ENCODE measurements around the gene DHH.
A peak's percentile ranks its signal among the peaks of the same experiment; 100 is the strongest.

Gene DHH

GRCh38 chr12:49051777-49052438 lies 42.7 kb downstream of the DHH start:
- FAIRE-seq (no peak), DNase-seq (ENCODE audit: insufficient read length, low spot score) (no peak)

DNA sequence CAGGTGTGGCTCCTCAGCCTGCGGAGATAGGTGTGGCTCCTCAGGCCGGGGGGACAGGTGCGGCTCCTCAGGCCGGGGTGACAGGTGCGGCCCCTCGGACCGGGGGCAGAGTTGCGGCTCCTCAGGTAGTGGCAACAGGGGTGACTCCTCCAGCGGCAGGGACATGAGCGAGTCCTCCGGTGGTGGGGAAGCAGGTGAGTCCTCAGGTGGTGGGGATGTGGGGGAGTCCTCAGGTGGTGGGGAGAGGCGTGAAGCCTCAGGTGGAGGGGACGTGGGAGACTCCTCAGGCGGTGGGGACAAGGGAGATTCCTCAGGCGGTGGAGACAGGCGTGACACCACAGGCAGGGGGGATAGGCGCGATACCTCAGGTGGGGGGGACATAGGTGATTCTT lies 43.2 kb downstream of the DHH start:
- no peak for FAIRE-seq

DNA sequence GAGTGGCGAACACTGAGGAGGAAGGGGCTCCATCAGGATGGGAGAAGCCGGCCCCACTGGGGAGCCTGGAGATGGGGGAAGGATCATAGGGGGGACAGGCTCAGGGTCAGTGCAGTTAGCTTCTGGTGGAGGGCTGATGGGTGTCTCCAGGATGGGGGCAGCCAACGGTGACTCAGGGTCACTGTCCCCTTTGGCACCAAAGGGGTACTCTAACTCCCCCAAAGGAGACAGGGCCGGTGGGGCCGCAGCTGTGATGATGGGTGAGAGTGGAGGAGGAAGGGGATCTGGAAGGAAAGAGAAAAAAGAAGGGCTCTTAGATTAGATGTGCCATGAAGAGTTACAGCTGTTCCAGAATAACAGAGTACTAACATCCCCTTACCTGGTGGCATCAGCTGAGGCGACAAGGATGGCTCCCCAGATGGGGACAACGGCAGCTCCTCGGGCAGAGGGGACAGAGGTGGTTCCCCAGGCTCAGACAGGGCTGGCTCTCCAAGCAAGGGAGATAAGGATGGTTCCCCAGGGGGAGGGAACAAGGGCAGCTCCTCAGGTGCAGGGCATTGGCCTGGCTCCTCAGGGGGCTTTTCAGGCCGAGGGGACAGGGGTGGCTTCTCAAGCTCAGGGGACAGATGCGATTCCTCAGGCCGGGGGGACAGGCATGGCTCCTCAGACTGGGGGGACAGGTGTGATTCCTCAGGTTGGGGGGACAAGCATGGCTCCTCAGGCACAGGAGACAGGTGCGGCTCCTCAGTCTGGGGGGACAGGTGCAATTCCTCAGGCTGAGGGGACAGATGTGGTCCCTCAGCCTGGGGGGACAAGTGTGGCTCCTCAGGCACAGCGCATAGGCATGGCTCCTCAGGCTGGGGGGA lies 43.9 kb downstream of the DHH start:
- DNase-seq (ENCODE audit: insufficient read length, low spot score) = no peak
- no peak for FAIRE-seq

More for the DNA sequence above, 43.2 kb downstream of the DHH start:
- DNase-seq (ENCODE audit: insufficient read length, low spot score) = no peak

- FAIRE-seq (no peak), DNase-seq (ENCODE audit: insufficient read length, low spot score) (no peak)
These were observed 44.9 kb downstream of the DHH start for GRCh38 chr12:49049566-49050224.

GRCh38 chr12:49048953-49049352 lies 45.6 kb downstream of the DHH start:
- DNase-seq (ENCODE audit: insufficient read length, low spot score) = no peak
- FAIRE-seq = no peak

- no peak for FAIRE-seq
- DNase-seq (ENCODE audit: insufficient read length, low spot score) = no peak
These were observed 48.3 kb downstream of the DHH start for GRCh38 chr12:49046129-49046895.

DNA sequence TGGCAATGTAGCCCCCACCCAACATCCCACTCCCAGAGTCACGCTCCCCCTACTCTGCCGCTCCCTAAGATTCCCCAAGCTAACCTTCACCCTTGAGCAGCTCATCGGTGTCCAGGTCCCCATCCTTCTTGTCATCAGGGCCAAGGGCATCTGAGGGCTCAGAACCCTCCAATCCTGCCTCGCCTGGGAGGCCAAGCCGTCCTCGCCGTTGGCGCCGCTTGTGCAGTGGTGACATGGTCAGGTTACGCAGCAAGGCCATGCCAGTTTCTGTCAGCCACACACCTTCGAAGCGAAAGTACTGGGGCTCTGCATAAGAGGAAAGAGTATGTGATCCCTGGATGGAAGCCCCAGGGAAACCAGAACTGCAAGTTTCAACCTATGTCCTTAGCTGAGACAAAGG lies 49.9 kb downstream of the DHH start:
- FAIRE-seq (no peak), DNase-seq (ENCODE audit: insufficient read length, low spot score) (no peak)

GRCh38 chr12:49043856-49044258 lies 50.7 kb downstream of the DHH start:
- DNase-seq (ENCODE audit: insufficient read length, low spot score) = peak; percentile 77
- FAIRE-seq = peak; percentile 52

DNA sequence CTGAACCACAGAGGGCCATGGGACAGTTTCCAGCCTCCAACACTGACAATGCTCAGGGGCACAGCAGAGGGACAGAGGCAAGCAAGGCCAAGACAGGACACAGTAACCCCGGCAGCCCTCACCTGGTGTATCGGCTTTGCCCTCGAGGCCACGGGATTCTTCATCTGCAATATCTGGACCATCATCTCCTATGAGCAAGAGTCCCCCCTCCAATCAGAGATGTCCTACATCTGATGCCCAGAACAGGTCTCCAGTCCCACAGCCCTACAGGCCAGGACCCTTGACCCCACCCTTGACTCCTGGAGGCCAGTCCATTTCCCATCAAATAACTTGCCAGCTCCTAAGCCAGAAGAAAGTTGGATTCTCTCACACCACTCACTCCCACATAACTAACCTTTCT lies 51.4 kb downstream of the DHH start:
- no peak for FAIRE-seq
- no peak for DNase-seq (ENCODE audit: insufficient read length, low spot score)

GRCh38 chr12:49041881-49042484 lies 52.6 kb downstream of the DHH start:
- DNase-seq (ENCODE audit: insufficient read length, low spot score) (no peak), FAIRE-seq (no peak)

GRCh38 chr12:49041036-49041880 lies 53.3 kb downstream of the DHH start:
- FAIRE-seq = no peak

DNA sequence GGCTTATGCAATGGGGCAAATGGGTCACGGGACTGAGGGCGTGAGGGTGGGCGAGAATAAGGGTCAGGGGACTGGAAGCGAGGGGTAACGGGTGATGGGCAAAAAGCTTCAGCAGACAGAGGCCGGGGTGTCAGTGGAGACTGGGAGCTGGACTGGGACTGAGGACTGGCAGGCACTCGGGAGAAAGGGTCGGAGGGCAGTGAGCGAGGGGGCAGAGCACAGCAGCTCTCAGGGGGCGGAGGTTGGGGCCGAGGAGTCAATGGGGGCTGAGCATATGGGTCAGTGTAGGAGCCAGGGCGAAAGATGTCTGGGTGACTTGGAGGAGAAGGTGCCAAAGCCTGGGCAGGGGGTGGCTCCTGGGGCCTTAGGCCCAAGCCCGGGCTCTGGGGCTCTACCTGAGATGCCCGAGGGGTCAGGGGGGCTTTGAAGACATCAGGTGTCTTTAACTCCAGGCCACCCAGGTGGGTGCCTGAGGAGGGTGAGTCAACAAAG lies 54.2 kb downstream of the DHH start:
- FAIRE-seq = no peak
- no peak for DNase-seq (ENCODE audit: insufficient read length, low spot score)

More at GRCh38 chr12:49041036-49041880, 53.3 kb downstream of the DHH start:
- no peak for DNase-seq (ENCODE audit: insufficient read length, low spot score)

DNA sequence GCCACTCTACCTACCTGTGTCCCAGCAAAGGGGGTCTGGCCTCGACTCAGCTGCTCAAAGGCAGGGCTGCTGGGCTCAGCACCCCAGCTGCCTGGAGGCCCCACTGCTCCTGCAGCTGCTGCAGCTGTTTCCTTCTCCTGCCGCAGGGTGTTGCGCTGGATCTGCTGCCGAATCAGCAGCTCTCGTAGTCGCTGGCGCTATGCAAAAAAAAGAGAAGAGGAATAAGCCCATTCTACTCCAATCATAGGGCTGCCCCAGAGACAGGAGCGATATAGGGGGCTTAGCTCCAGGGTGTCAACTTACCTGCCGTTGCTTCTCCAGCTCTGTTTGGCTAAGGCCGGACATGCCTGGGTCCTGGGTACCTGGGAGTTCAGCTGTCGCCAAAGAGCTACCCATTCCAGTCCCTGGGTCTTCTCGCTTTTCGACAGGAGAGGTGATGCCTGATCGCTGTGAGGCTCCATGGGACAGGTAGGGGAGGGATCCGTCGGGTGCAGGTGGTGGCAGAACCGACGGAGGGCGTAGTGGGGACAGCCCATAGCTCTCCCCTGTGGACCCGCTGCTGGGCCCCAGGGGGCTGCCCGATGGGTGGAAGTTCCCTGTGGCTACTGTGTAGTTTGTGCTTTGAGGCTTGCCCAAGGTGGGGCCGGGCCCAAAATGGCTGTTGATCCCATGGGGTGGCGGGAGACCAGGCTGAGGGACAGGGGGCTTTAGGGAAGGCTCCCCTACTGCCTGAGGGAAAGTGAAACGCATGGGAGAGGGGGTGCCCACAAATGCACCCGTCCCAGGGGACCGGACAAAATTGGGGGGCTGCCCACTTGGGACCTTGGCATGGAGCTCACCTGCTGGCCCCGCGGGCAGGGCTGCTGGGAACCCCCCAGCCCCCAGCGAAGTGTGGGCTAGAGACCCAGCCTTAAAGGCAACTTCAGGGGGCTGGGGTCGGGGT lies 54.9 kb downstream of the DHH start:
- no peak for FAIRE-seq
- no peak for DNase-seq (ENCODE audit: insufficient read length, low spot score)

GRCh38 chr12:49038291-49038955 lies 56.2 kb downstream of the DHH start:
- DNase-seq (ENCODE audit: insufficient read length, low spot score) (no peak), FAIRE-seq (no peak)

DNA sequence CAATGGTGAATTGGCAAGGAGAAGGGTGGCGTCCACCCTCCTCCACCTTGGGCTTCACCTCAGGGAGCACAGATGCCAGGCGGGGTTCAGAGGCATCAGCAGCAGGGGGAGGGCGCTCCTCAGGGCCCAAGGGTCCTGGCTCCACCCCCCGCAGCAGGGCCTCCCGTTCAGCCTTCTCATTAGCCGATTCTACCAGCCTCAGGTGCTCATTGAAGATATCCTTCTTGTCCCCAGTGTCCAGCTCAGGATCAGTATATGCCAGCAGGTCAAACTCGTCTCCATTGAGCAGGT lies 56.7 kb downstream of the DHH start:
- DNase-seq (ENCODE audit: insufficient read length, low spot score) = no peak
- FAIRE-seq = no peak

GRCh38 chr12:49037111-49037946 lies 57.3 kb downstream of the DHH start:
- FAIRE-seq (no peak), DNase-seq (ENCODE audit: insufficient read length, low spot score) (no peak)

All from GM19239 (cell line).